Ovary (tissue), 10 donors: ENCODE data around the gene RNASET2. TPM values are rescaled to one million over a fixed set of nuclear protein-coding genes. Genes with fewer than 3 reads are reported as not detected.

Experiments used
- DNase-seq, 5 donors: peaks; one replicate each; pipeline ENCODE4 v3.0.0-alpha.2; 2019 to 2020
- H3K27ac ChIP-seq, 2 donors: fragments of 200-600 bp; one replicate each; pipeline versions ENCODE4 v1.5.1 to v1.8.0; 2019 to 2022
- H3K27me3 ChIP-seq: fragments of 200-600 bp; one replicate; pipeline ENCODE4 v1.8.0; 2022
- H3K36me3 ChIP-seq: fragments of 200-600 bp; sonication (generic); one replicate; pipeline ENCODE4 v1.5.1; 2019
- H3K4me1 ChIP-seq: one replicate; pipeline ENCODE4 v1.8.1; 2013; ENCODE audit warnings: mild to moderate bottlenecking, moderate library complexity; ENCODE audit not compliant: insufficient read depth
- H3K4me3 ChIP-seq: fragments of 200-600 bp; sonication (generic); one replicate; pipeline ENCODE4 v1.5.1; 2017
- H3K9me3 ChIP-seq, 2 donors: fragments of 200-600 bp in 1 of 2; sonication (generic) in 1 of 2; one replicate each; pipeline versions ENCODE4 v1.5.1 to v1.8.1; 2013 to 2019; ENCODE audit warnings: mild to moderate bottlenecking in 1 of 2, moderate library complexity in 1 of 2
- EP300 ChIP-seq: sonication (generic); formaldehyde crosslinking; IDR thresholded peaks from one replicate; pipeline ENCODE4 v1.6.1; 2017; ENCODE audit warnings: antibody characterized with exemption
- POLR2A ChIP-seq: fragments of 450-650 bp; IDR thresholded peaks from one replicate; pipeline ENCODE4 v1.6.1; 2017; ENCODE audit warnings: antibody characterized with exemption, mild to moderate bottlenecking, moderate library complexity
- WGBS, 3 donors: extraction: QIAGEN DNeasy Blood & Tissue Kit in 1 of 3; methylation state at CpG; one replicate each; pipeline versions ENCODE4 v1.1.5 to v1.1.7; 2013 to 2017; 5-methylcytosine and 5-hydroxymethylcytosine counted together
- intact Hi-C, 4 donors: fragments of 100-400 bp; cut with DNase I; formaldehyde crosslinking; loops; one replicate each; pipeline versions ENCODE4 v1.11.0 to v1.15.1; 2022 to 2023
- long read RNA-seq, 3 donors: library from polyadenylated mRNA in 2 of 3; unstranded in 2 of 3; transcript quantifications; one replicate each; pipeline ENCODE4 v2.0.0 and lab custom pipeline, GENCODE V29; 2021 to 2026
- polyA plus RNA-seq, 2 donors: library from polyadenylated mRNA; stranded (reverse); fragments of 200-250 nt in 1 of 2; fragments of 350-450 nt in 1 of 2; fragmentation: Illumina TruSeq in 1 of 2; extraction: RNeasy Lipid Tissue Mini Kit (QIAGEN cat#74804) in 1 of 2; gene quantifications; one replicate each; pipeline ENCODE4 v1.2.3, GENCODE V29; 2013 to 2014
- total RNA-seq, 7 donors: library from RNA; depleted of rRNA in 2 of 7; stranded (reverse); fragments of >200 nt in 2 of 7; fragmentation: NEBNext Ultra II Directional in 3 of 7; extraction: Animal tissue kit (Norgen Biotek cat#: 25700) in 3 of 7; gene quantifications; one replicate each; pipeline versions ENCODE4 v1.1.0 to v1.2.4, GENCODE V29; 2016 to 2023
- TF ChIP-seq, protein P1 (sequence below), 3 donors: fragments of 450-650 bp in 2 of 3; fragments of 200-600 bp in 1 of 3; IDR thresholded peaks; one replicate each; pipeline versions ENCODE4 v1.5.1 to v1.8.0; 2016 to 2022; ENCODE audit warnings: antibody characterized with exemption in 3 of 3, mild to moderate bottlenecking in 1 of 3
- donor health status: DM: no; HTN: no; CAD: no; lungs with moderate emphysema.
- donor health status: DM: no; HTN: no; CAD: no.
- donor health status: Bipolar disorder and iron deficiency.
- donor health status: DM: yes; HTN: yes; CAD: no.
- donor health status: DM: no; HTN: no; CAD: no.
- donor health status: DM: yes; HTN: yes; CAD: no.

Gene RNASET2
- total RNA-seq, result 100 to 1,000 TPM in 1 of 7 donors, 10 to 100 TPM in 6; 34.8 to 211 (median 56.0) TPM
- polyA plus RNA-seq, result 10 to 100 TPM; 42.2 to 79.7 TPM
- long read RNA-seq, donor 1, transcript RNASET2-210 (9 exons, 1,375 nt), result major isoform, 64 of 75 reads
- long read RNA-seq, donor 1, partial matches to known transcripts, result 0 of 75 reads
- long read RNA-seq, donor 1, other reads (novel, unspliced or antisense), result 10 of 75 reads
- long read RNA-seq, donor 2, transcript RNASET2-210 (9 exons, 1,375 nt), result major isoform, 31 of 32 reads
- long read RNA-seq, donor 2, partial matches to known transcripts, result 0 of 32 reads
- long read RNA-seq, donor 2, other reads (novel, unspliced or antisense), result 0 of 32 reads
- long read RNA-seq, donor 3, transcript RNASET2-210 (9 exons, 1,375 nt), result major isoform, 79 of 126 reads
- long read RNA-seq, donor 3, partial matches to known transcripts, result 1 of 126 reads
- long read RNA-seq, donor 3, other reads (novel, unspliced or antisense), result 46 of 126 reads

DNA sequence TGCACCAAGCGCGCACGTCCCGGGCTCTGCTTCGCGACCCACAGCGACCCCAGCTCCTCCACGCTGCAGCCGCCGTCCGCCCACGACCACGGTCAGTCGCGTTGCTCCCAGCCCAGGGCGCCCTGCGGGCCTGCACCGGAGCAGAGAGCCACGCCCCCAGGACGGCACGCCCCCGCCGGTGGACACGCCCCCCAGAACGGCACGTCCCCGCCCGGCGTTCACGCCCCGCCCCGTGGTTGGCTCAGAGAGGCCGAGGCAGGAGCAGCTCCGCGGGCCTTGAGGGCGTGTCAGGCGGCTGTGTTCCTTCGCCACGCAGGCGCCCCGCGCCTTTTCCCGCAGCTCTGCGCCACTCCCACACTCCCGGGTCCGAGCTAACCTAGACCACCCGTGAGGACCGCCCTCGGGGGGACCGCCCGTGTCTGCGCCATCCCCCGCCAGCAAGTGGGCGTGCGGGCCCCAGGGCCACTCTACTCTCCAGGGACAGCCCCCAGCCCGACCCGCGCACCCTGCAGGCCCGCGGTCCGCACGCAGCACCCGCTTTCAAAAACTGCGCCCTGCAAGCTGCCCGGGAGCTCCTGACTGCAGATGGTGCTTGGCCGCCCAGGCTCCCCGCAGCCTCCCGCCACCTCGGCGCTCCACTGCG lies at the start of gene RNASET2:
Gene RNASET2 (minus strand): TSS at position 107 of the 643 bp plus-strand sequence. CDS start 368 bp downstream, outside the sequence.
- DNase-seq, result peak; percentile 97 to 99 (median 99)
- no peaks in the 10 kb centered on the region for H3K36me3 ChIP-seq
- H3K27ac ChIP-seq, result peak within 1 kb of the TSS; percentile 35 to 88
- peak within 1 kb of the TSS; percentile 61 for H3K4me3 ChIP-seq
- H3K27me3 ChIP-seq, result no peaks in the 10 kb centered on the region
- 1% methylated on average over 39 to 71 of the region's 71 CpGs for WGBS, 3 donors
- intact Hi-C loops, result no loop called here
- H3K4me1 ChIP-seq, result peaks cover 3% of the 10 kb centered on the region
- TF ChIP-seq POLR2A (peak; percentile 56), EP300 (no peak)
- TF ChIP-seq, protein P1, sequence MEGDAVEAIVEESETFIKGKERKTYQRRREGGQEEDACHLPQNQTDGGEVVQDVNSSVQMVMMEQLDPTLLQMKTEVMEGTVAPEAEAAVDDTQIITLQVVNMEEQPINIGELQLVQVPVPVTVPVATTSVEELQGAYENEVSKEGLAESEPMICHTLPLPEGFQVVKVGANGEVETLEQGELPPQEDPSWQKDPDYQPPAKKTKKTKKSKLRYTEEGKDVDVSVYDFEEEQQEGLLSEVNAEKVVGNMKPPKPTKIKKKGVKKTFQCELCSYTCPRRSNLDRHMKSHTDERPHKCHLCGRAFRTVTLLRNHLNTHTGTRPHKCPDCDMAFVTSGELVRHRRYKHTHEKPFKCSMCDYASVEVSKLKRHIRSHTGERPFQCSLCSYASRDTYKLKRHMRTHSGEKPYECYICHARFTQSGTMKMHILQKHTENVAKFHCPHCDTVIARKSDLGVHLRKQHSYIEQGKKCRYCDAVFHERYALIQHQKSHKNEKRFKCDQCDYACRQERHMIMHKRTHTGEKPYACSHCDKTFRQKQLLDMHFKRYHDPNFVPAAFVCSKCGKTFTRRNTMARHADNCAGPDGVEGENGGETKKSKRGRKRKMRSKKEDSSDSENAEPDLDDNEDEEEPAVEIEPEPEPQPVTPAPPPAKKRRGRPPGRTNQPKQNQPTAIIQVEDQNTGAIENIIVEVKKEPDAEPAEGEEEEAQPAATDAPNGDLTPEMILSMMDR (IDR thresholded peaks at IDR 0.05), result no peak
- no peaks in the 10 kb centered on the region for H3K9me3 ChIP-seq

DNA sequence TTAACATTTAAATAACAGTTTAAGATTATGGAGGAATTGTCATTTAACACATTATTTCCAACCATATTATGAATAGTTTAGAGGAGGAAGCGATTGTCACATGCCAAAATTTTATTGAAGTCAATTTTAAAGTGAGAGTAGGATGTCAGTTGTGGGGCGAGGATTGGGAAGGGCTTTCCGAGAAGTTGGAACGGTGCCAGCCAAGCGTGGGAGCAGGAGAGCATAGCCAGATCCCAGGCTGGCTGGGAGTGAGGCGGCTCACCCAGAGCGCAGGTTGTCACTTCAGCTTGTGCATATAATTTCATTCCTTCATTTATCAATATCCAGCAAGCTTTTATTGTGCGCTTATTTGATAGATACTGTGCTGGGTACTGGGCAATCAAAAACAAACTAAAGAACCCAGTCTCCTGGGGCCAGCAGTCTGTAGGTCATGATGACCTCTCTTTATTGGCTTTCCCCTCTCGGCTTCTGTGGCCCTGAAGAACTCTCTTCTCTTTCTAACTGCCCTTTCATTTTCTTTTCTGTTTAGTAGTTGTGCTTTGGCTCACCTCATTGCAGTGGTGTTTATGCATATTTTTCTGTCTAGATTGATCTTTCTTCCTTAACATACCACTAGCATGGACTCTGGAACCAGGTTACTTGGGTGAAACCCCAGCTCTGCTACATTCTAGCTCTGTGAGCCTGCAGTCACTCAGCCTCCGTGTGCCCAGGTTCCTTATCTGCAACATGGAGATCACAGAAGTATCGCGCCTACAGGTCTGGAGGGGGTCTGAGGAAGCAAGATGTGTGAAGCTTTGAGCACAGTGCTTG lies 49.2 kb upstream of the RNASET2 start:
- no peaks in the 10 kb centered on the region for H3K36me3 ChIP-seq
- peaks cover 7% of the 10 kb centered on the region for H3K4me1 ChIP-seq
- no peaks in the 10 kb centered on the region for H3K9me3 ChIP-seq
- H3K27ac ChIP-seq, result no peak overlapping the region
- DNase-seq, result peak; percentile 75 to 85 (median 79)
- TF ChIP-seq, protein P1 (IDR thresholded peaks at IDR 0.05), result no peak
- TF ChIP-seq POLR2A (no peak), EP300 (no peak)
- H3K27me3 ChIP-seq, result no peaks in the 10 kb centered on the region
- 19 to 25% (median 21%) methylated on average over 12 of the region's 12 CpGs for WGBS, 3 donors
- intact Hi-C loops, result no loop called here
- H3K4me3 ChIP-seq, result no peak overlapping the region

DNA sequence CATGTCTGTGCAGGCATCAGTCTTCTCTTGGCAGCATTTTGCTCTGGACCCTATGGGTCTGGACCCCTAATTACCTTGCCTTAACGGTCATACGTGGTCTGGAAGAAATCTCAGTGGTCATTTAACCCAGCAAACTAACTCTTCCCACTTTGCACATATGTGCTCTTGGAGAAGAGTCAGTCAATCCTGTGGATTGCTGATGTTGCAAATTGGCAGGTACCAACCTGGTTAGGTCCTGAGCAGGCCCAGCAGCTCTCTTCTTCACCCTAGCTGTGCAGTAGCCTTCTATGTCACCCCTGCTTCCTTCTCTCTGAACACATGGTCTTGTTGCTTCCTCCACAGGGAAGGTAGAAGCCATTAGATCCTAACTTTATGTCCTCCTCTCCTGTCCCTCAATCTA lies 44.4 kb upstream of the RNASET2 start:
- Histone ChIP-seq H3K36me3 (no peaks in the 10 kb centered on the region), H3K4me3 (no peak overlapping the region), H3K4me1 (peaks cover 8% of the 10 kb centered on the region), H3K27me3 (no peaks in the 10 kb centered on the region), H3K27ac (no peak overlapping the region), H3K9me3 (no peaks in the 10 kb centered on the region)
- intact Hi-C loops, result no loop called here
- no peak for TF ChIP-seq EP300
- TF ChIP-seq, protein P1 (IDR thresholded peaks at IDR 0.05), result no peak
- no peak for TF ChIP-seq POLR2A
- WGBS, 3 donors, result 71 to 80% (median 77%) methylated on average over 2 of the region's 2 CpGs
- DNase-seq, result no peak

DNA sequence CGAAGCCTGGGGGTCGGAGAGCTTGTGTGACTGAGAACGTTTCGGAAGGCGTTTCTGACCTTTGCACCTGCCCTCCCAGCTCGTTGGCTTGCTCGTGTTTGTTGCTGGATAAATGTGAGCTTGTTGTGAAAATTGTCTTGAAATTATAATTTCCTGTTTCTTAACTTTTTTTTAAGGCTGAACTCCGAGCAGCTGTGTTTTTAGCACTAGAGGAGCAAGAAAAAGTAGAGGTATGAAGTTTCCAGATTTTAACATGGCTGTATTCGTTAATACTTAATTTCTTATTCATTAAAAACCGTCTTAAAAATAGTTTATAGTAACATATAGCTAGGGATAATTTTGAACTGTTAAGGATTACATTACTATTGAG lies 43.5 kb upstream of the RNASET2 start:
- TF ChIP-seq EP300, result no peak
- TF ChIP-seq POLR2A, result no peak
- TF ChIP-seq, protein P1 (IDR thresholded peaks at IDR 0.05), result no peak
- no peaks in the 10 kb centered on the region for H3K27me3 ChIP-seq
- H3K4me3 ChIP-seq, result peak overlapping the region; percentile 96
- H3K27ac ChIP-seq, result peak overlapping the region; percentile 41 to 61
- no peak for DNase-seq
- H3K9me3 ChIP-seq, result no peaks in the 10 kb centered on the region
- peaks cover 5% of the 10 kb centered on the region for H3K4me1 ChIP-seq
- intact Hi-C loops, result loop anchor here in 2 of 4 donors (5.0 kb wide), 1 partner anchor 142 kb away; no protein-coding TSS in a partner anchor
- no peaks in the 10 kb centered on the region for H3K36me3 ChIP-seq
- 1 to 2% (median 1%) methylated on average over 10 of the region's 10 CpGs for WGBS, 3 donors
